ENCODE measurements around the gene DPYSL3.

DPYSL3 gene

GRCh38 chr5:147512659-147513379 lies 3.0 kb upstream of the DPYSL3 start:
- DNase-seq (ENCODE audit: low read depth in 2 of 2), result no peak

DNA sequence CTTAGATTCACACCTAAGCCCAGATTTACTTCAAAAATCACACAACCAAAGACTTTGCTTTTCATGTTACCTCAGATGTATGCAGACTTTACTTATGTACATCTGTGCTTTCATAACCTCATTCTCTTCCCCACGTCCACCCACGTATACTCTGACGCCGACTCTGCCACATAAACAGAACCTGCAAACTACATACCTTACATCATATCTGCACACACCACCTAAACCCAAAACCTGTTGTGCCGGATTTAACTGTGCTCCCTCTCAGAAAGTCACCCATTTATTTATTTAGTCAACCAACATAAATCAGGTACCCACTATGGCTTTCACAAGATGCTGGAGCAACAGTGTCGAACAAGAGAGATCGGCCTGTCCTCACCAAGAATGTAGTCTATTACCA lies 1.0 kb upstream of the DPYSL3 start:
- no peak for DNase-seq (ENCODE audit: low read depth in 2 of 2)

DNA sequence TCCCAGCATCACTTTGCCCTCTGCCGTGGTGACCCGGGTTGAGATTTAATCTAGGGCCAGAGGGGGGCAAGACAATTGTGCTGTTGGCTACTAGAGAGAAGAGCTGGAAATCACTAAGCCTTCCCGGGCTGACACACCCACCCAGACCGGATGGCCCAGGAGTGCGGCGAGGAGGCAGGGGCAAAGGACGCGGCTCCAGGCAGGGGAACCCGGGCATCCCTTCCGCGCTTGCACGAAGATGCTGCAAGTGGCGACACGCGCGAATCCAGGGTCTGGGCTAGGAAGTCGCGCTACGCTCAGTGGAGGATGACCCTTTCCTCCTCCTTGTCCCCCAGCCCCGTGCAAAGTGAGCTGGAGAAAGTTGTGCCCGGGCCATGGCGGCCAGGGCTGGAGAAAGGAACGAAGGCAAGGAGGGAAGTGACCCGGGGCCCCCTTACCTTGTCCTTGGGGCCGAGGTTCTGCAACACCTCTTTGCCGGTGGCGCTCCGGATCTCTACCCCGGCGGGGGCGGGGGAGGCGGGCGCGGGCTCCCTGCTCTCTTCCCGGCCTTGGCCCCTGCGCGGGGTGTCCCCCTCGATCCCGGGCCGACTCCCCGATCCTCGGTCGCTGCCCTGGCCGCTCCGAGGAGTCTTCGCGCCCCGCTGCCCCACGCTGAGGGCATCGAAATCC lies 693 bp downstream of the DPYSL3 start:
- no peak for DNase-seq (ENCODE audit: low read depth in 2 of 2)

- DNase-seq (ENCODE audit: low read depth in 2 of 2), result no peak
Measured at GRCh38 chr5:147508711-147509040, 1.2 kb downstream of the DPYSL3 start.

GRCh38 chr5:147507480-147508126 lies 2.3 kb downstream of the DPYSL3 start:
- DNase-seq (ENCODE audit: low read depth in 2 of 2), result no peak

DNA sequence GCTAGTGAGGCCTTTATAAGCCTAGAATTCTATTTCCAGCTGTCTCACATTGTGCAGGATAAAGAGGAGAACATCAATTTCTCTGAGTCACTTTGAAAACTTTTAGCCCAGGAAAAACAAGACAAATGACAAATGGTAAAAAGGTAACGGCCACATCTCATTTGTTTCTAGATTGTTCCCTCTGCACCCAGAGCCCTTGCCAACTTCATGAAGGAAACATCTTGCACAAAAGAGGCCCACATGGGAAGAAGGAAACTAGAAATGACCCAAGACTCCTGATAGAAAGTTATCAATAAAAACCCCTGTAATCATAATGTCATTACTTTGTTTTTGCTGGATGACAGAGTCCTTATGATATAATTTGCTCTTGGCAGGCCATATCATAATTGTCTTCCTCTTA lies 5.3 kb downstream of the DPYSL3 start:
- DNase-seq (ENCODE audit: low read depth in 2 of 2), result no peak

- DNase-seq (ENCODE audit: low read depth in 2 of 2), result no peak
Measured at GRCh38 chr5:147504011-147504410, 5.9 kb downstream of the DPYSL3 start.

- no peak for DNase-seq (ENCODE audit: low read depth in 2 of 2)
Measured at GRCh38 chr5:147490989-147491388, 18.9 kb downstream of the DPYSL3 start.

GRCh38 chr5:147487031-147487750 lies 22.7 kb downstream of the DPYSL3 start:
- DNase-seq (ENCODE audit: low read depth in 2 of 2), result no peak

GRCh38 chr5:147485814-147486213 lies 24.1 kb downstream of the DPYSL3 start:
- DNase-seq (ENCODE audit: low read depth in 2 of 2), result no peak

DNA sequence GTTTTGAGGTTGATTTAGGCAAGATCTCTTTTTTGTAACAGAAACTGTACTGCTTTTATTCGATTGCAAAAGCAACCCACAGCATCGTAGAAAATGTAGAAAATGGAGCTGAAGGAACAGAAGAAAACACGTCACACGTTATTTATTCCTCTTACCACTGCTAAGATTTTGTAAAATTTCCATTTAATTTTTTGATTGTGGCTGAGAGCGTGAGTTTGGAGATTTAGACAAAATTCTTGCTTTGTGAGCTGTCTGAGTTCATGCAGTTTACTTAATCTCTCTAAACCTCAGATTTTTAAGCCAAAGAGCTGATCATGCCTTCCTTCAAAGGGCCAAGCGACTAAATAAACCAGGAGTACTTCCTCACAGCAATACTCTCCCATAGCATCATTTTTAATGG lies 24.8 kb downstream of the DPYSL3 start:
- DNase-seq (ENCODE audit: low read depth in 2 of 2), result no peak

DNA sequence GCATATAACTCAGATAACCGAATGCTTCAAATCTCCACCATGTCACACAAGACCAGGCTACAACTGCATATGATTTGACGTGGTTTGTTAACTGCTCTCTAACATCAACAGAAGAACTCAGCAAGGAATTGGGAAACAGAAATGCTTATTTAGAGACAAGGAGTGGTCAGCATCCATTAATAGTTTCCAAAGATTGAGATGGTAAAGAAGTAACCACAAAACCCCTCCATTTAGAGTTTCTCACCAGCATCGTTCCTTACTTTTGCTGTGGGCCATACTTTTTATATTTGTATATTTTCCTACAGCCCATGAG lies 25.2 kb downstream of the DPYSL3 start:
- DNase-seq (ENCODE audit: low read depth in 2 of 2), result no peak

- DNase-seq (ENCODE audit: low read depth in 2 of 2), result no peak
Measured at GRCh38 chr5:147483961-147484707, 25.7 kb downstream of the DPYSL3 start.

DNA sequence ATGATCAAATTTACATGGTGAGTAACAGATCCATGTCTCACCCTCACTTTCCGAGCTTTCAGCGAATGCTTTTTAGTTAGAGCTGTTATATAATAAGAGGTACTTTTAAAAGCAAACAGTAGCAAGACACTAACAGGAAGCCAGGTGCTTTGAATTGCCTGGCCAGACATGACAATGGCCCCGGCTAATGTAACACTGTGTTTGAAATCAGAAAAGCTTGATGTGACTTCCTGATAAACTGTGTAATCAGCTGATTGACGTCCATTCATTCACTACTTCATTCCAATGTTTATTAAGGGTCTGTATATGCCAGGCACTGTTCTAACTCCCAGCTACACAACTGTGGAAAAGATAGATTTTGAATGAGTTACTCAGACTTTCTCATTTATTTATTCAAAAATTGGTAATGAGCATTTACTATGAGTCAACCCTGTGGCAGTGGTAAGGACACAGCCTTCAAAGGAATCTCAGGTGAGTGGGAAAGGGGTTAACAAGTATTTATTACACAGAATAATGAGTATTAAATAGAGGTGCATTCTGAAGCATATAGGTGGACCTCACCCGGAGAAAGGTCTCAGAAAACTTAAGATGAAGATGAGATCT lies 26.6 kb downstream of the DPYSL3 start:
- DNase-seq (ENCODE audit: low read depth in 2 of 2), result no peak

DNA sequence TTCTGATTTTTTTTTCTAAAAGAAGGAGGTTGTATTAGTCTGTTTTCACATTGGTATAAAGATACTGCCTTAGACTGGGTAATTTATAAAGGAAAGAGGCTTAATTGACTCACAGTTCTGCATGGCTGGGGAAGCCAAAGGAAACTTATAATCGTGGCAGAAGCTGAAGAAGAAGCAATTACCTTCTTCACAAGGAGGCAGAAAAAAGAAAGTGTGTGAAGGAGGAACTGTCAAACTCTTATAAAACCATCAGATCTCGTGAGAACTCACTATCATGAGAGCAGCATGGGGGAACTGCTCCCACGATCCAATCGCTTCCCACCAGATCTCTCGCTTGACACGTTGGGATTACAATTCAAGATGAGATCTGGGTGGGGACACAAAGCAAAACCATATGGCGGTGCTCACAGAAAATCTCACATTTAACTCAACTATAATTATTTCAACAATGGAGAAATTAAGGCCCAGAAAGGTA lies 27.1 kb downstream of the DPYSL3 start:
- no peak for DNase-seq (ENCODE audit: low read depth in 2 of 2)

GRCh38 chr5:147481874-147482705 lies 27.8 kb downstream of the DPYSL3 start:
- no peak for DNase-seq (ENCODE audit: low read depth in 2 of 2)

DNA sequence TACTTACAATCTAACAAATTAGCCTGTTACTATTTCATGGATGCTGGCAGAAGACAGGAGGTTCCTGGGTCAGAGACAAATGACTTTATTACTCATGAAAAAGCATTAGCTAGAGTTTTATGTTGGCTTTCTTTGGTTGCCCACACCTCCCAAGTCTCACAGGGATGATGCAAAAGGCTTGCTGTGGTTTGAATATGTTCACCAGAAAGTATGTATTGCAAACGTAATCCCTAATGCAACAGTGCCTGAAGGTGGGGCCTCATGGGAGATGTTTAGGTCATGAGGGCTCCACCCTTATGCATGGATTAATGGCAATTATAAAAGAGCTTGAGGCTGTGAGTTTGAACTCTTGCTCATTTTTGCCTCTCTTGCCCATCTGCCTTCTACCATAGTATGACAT lies 28.5 kb downstream of the DPYSL3 start:
- no peak for DNase-seq (ENCODE audit: low read depth in 2 of 2)

DNA sequence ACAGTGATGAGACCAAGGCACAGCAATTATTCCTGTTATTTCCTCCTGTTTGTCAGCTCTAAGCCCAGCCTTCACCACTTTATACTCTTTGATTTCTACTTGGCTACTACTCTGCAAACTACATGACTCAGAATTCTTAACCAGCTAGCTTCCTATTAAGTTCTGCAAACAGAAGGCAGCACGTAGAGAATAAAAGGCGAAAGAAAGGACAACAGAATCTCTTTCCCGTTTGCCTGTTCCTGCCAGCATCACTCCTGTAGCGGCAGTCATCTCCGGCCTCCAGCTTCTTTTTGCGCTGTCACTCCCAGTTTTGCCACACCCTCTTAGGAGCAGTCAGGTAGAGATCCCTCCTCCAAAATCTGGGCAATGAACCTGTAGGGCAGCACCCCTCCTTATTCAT lies 29.9 kb downstream of the DPYSL3 start:
- no peak for DNase-seq (ENCODE audit: low read depth in 2 of 2)

- no peak for DNase-seq (ENCODE audit: low read depth in 2 of 2)
Measured at GRCh38 chr5:147479444-147479843, 30.4 kb downstream of the DPYSL3 start.

DNA sequence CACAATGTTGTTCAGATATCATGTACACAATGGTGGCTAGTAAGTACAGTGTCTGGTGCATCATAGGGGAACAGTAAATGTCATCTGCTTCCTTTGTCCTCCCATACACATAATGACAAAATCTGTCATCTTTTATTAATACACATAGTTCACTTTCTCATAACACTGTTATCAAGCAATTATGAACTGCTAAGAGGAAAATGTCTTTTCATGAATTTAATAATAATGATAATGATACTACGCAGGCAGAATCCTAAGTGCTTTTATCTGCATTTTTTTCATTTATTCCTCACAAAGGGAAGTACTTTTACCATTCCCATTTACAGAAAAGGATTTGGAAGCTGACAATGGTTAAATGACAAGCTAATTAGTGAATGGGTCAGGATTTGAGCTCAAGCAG lies 35.7 kb downstream of the DPYSL3 start:
- DNase-seq (ENCODE audit: low read depth in 2 of 2), result no peak
